Measurements from ENCODE around the gene AMHR2.
"Not testable (repeated sequence)": the region's sequence is repeated elsewhere in the genome, so short reads cannot be mapped to it uniquely, and the experiment has no call there.

AMHR2 gene

DNA sequence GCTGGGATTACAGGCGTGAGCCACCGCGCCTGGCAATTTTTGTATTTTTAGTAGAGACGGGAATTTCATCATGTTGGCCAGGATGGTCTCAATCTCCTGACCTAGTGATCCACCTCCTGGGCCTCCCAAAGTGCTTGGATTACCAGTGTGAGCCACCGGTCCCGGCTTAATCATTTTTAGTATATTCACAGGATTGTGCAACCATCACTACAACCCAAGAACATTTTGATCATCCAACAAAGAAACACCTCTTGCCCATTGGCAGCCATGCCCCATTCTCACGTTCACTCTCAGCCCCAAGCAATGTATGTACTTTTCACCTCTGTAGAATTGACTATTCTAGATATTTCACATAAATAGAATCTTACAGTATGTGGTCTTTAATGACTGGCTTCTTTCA lies 23.8 kb upstream of the AMHR2 start:
- H3K27ac ChIP-seq: no peak overlapping the region
- TF ChIP-seq ZFX (IDR thresholded peaks at IDR 0.05; ENCODE audit: borderline replicate concordance): no peak
- TF ChIP-seq, protein P1, sequence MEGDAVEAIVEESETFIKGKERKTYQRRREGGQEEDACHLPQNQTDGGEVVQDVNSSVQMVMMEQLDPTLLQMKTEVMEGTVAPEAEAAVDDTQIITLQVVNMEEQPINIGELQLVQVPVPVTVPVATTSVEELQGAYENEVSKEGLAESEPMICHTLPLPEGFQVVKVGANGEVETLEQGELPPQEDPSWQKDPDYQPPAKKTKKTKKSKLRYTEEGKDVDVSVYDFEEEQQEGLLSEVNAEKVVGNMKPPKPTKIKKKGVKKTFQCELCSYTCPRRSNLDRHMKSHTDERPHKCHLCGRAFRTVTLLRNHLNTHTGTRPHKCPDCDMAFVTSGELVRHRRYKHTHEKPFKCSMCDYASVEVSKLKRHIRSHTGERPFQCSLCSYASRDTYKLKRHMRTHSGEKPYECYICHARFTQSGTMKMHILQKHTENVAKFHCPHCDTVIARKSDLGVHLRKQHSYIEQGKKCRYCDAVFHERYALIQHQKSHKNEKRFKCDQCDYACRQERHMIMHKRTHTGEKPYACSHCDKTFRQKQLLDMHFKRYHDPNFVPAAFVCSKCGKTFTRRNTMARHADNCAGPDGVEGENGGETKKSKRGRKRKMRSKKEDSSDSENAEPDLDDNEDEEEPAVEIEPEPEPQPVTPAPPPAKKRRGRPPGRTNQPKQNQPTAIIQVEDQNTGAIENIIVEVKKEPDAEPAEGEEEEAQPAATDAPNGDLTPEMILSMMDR (IDR thresholded peaks at IDR 0.05): no peak

DNA sequence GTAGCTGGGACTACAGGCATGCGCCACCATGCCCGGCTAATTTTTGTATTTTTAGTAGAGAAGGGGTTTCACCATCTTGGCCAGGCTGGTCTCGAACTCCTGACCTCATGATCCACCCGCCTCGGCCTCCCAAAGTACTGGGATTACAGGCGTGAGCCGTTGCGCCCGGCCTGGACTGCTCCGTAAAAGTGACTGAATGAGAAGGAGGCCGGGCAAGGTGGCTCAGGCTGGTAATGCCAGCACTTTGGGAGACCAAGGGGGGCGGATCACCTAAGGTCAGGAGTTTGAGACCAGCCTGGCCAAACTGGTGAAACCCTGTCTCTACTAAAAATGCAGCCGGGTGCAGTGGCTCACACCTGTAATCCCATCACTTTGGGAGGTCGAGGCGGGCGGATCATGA lies 21.3 kb upstream of the AMHR2 start:
- not testable (repeated sequence) for H3K27ac ChIP-seq

GRCh38 chr12:53402871-53403270 lies 20.8 kb upstream of the AMHR2 start:
- TF ChIP-seq ZFX (IDR thresholded peaks at IDR 0.05; ENCODE audit: borderline replicate concordance): no peak
- TF ChIP-seq, protein P1 (IDR thresholded peaks at IDR 0.05): no peak
- 0 out of 2 replicates have a peak overlapping the region, but pooled peaks have one; percentile 21 for H3K27ac ChIP-seq

GRCh38 chr12:53410951-53411350 lies 12.7 kb upstream of the AMHR2 start:
- no peak overlapping the region for H3K27ac ChIP-seq
- no peak for TF ChIP-seq ZFX (IDR thresholded peaks at IDR 0.05; ENCODE audit: borderline replicate concordance)
- TF ChIP-seq, protein P1 (IDR thresholded peaks at IDR 0.05): no peak

- TF ChIP-seq, protein P1 (IDR thresholded peaks at IDR 0.05): no peak
- no peak for TF ChIP-seq ZFX (IDR thresholded peaks at IDR 0.05; ENCODE audit: borderline replicate concordance)
- H3K27ac ChIP-seq: no peak overlapping the region
Measured at GRCh38 chr12:53413485-53414204, 10.0 kb upstream of the AMHR2 start.

DNA sequence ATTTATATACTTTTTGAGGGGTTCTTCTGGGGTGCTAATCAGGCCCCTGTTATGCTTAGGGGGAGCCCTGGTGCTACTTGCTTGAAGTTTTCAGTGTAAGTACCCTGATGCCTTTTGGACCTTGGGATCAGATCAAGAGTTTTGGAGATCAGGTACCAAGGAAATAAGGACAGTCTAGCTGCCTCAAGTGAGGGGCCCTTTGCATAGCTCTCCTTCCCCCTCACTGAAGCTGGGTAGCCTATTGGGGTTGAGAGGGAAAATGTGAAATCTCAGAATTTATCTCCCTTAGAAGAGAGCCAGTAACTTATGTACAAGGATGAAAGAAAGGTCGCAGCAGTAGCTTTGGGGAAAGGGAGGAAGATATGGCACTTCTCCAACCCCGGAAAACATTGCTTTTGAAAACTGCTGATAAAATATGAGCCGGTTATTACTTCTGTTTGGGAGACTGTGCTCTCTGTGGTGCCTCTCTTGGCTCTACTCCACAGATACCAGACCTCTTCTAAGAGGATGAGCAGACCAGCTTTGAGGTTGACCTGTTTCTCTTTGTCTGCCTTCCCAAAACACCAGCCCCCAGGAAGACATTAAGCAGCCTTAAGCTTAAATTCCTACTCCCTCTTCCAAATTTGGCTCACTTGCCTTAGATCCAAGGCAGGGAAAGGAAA lies 8.8 kb upstream of the AMHR2 start:
- peak overlapping the region; percentile 42 for H3K27ac ChIP-seq
- TF ChIP-seq ZFX (IDR thresholded peaks at IDR 0.05; ENCODE audit: borderline replicate concordance): no peak
- TF ChIP-seq, protein P1 (IDR thresholded peaks at IDR 0.05): no peak

DNA sequence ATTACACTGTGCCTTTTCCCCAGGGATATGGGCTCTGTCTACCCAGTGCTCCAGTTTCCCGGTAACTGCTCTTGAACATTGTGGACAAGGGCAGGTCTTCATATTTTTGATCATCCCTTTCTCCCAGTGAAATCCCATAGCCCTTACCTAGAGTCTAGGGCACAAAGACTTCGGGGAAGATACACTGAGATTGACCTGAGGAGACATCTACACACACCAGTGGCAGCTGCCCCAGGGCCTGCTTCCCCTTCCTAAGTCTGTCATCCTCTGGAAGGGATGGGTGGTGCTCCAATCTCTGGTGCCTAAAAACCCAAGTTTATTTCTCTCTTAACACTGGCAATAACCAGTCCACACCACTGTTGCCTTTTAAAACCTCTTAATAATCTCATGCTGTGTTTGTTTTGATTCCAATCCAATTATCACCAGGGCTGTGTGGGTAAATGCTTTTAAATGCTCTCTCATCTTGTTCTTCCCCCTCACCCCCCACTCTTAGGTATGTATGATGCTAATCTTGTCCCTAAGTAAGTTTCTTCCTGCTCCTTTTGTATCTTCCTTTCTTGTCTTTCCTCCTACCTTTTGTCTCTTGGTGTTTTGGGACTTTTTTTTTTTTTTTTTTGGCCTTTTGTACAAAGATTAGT lies 7.8 kb upstream of the AMHR2 start:
- H3K27ac ChIP-seq: peak overlapping the region; percentile 42

- peak overlapping the region; percentile 42; the same call in 1 of the 2 replicates for H3K27ac ChIP-seq
Measured at GRCh38 chr12:53417291-53417816, 6.3 kb upstream of the AMHR2 start.

Measured in 22Rv1 (cell line).